ENCODE results near the gene FRAS1. TPM values are rescaled to one million over a fixed set of nuclear protein-coding genes. Genes with fewer than 3 reads are reported as not detected.

Gene FRAS1
- total and polyA plus RNA-seq, 9 of the 15 experiments (the other 6 are each of a cell fraction or from before 2014, with no cell fraction given), result under 0.01 to 0.11 (median 0.04) TPM; not detected in 2

GRCh38 chr4:78482281-78482680, 425.2 kb downstream of the FRAS1 start:
- in situ Hi-C loops (cut with MboI) (loop anchor here (10.0 kb wide), 1 partner anchor 527 kb away; no protein-coding TSS in a partner anchor), intact Hi-C loops (cut with micrococcal nuclease) (no loop called here)
- no peaks in the 10 kb centered on the region for H3K79me2 ChIP-seq (ENCODE audit: control insufficient read depth, insufficient read depth, low read length)
- ChIA-PET POLR2A (interaction anchor here (0.7 kb wide), 1 partner anchor 161 kb away, joined by 3 read pairs; no protein-coding TSS in a partner anchor), CTCF (ENCODE audit: low intra/inter-chr PET ratio) (no interaction called here)
- no peak for ATAC-seq
- no peak overlapping the region for H3K4me2 ChIP-seq (ENCODE audit: insufficient read depth, low read length)
- no peak for DNase-seq (ENCODE audit: extremely low read depth in 1 of 4, low spot score in 3 of 4)
- H3K9me3 ChIP-seq (replicated peaks; ENCODE audit: control insufficient read depth, insufficient read depth, low read depth, low read length), result no peaks in the 10 kb centered on the region
- WGBS (ENCODE audit: insufficient coverage, low coverage, missing lambda C conversion rate), result 16% methylated on average over 4 of the region's 4 CpGs
- BruUV-seq (replicated peaks), result no TSS peak
- FAIRE-seq, result no peak
- TF ChIP-seq CBFA2T3 (IDR thresholded peaks at IDR 0.05) (0 out of 2 replicates have a peak, but pooled peaks have one; percentile 9), TEAD4 (IDR thresholded peaks at IDR 0.05; ENCODE audit: low read length) (peak; percentile 47; the same call in 1 of the 2 replicates), TEAD4 (CRISPR knock-in tag; IDR thresholded peaks at IDR 0.05; ENCODE audit: borderline replicate concordance) (no peak), ETV1 (tag; conservative IDR thresholded peaks at IDR 0.05; ENCODE audit: low read depth) (no peak)
- no peak overlapping the region for H3K9ac ChIP-seq (ENCODE audit: insufficient read depth in 1 of 2, low read depth in 2 of 2, low read length in 2 of 2)
- H2AFZ ChIP-seq (ENCODE audit: low read depth, low read length), result no peak overlapping the region
- peaks cover 0 to 4% of the 10 kb centered on the region in 2 experiments; a peak in 1 of 5 replicates for H3K27me3 ChIP-seq (ENCODE audit: control insufficient read depth in 2 of 2, insufficient read depth in 2 of 2, low read length in 2 of 2)
- no peak overlapping the region for H3K4me3 ChIP-seq
- H4K20me1 ChIP-seq (replicated peaks; ENCODE audit: control insufficient read depth, insufficient read depth, low read length), result no peaks in the 10 kb centered on the region
- no peak overlapping the region for H3K27ac ChIP-seq (ENCODE audit: extremely low read depth, low read depth, low read length)
- H3K9me1 ChIP-seq (ENCODE audit: control insufficient read depth, insufficient read depth, low read length), result no peaks in the 10 kb centered on the region
- H3K36me3 ChIP-seq (ENCODE audit: control insufficient read depth, insufficient read depth, low read length), result no peaks in the 10 kb centered on the region
- peaks cover 0 to 19% of the 10 kb centered on the region in 2 experiments; a peak in 2 of 5 replicates for H3K4me1 ChIP-seq (replicated peaks in 1 of 2; ENCODE audit: control insufficient read depth in 2 of 2, insufficient read depth in 2 of 2, low read length in 2 of 2)

GRCh38 chr4:78483811-78484210, 426.7 kb downstream of the FRAS1 start:
- DNase-seq (ENCODE audit: extremely low read depth in 1 of 4, low spot score in 3 of 4), result peak in 1 of 4 experiments; percentile 30
- no peaks in the 10 kb centered on the region for H3K9me3 ChIP-seq (replicated peaks; ENCODE audit: control insufficient read depth, insufficient read depth, low read depth, low read length)
- no TSS peak for BruUV-seq (replicated peaks)
- ATAC-seq, result peak; percentile 50; the same call in 2 of the 3 replicates
- WGBS (ENCODE audit: insufficient coverage, low coverage, missing lambda C conversion rate), result 0% methylated on average over 2 of the region's 2 CpGs
- intact Hi-C loops (cut with micrococcal nuclease) (no loop called here), in situ Hi-C loops (cut with MboI) (loop anchor here (10.0 kb wide), 1 partner anchor 529 kb away; no protein-coding TSS in a partner anchor)
- no peak overlapping the region for H2AFZ ChIP-seq (ENCODE audit: low read depth, low read length)
- H3K79me2 ChIP-seq (ENCODE audit: control insufficient read depth, insufficient read depth, low read length), result no peaks in the 10 kb centered on the region
- H3K9ac ChIP-seq (ENCODE audit: insufficient read depth in 1 of 2, low read depth in 2 of 2, low read length in 2 of 2), result no peak overlapping the region
- no peak overlapping the region for H3K27ac ChIP-seq (ENCODE audit: extremely low read depth, low read depth, low read length)
- no peaks in the 10 kb centered on the region for H3K9me1 ChIP-seq (ENCODE audit: control insufficient read depth, insufficient read depth, low read length)
- no peak overlapping the region for H3K4me2 ChIP-seq (ENCODE audit: insufficient read depth, low read length)
- ChIA-PET CTCF (ENCODE audit: low intra/inter-chr PET ratio) (no interaction called here), POLR2A (no interaction called here)
- H3K4me3 ChIP-seq, result no peak overlapping the region
- FAIRE-seq, result peak; percentile 58
- H4K20me1 ChIP-seq (replicated peaks; ENCODE audit: control insufficient read depth, insufficient read depth, low read length), result no peaks in the 10 kb centered on the region
- no peaks in the 10 kb centered on the region for H3K36me3 ChIP-seq (ENCODE audit: control insufficient read depth, insufficient read depth, low read length)
- H3K4me1 ChIP-seq (replicated peaks in 1 of 2; ENCODE audit: control insufficient read depth in 2 of 2, insufficient read depth in 2 of 2, low read length in 2 of 2), result peaks cover 0 to 19% of the 10 kb centered on the region in 2 experiments; a peak in 2 of 5 replicates
- H3K27me3 ChIP-seq (ENCODE audit: control insufficient read depth in 2 of 2, insufficient read depth in 2 of 2, low read length in 2 of 2), result no peaks in the 10 kb centered on the region; a peak in 1 of 5 replicates
- peak; percentile 24 for TF ChIP-seq CBFA2T3 (IDR thresholded peaks at IDR 0.05)
- TF ChIP-seq ZKSCAN8 (CRISPR knock-in tag; IDR thresholded peaks at IDR 0.05), result peak; percentile 85; the same call in 1 of the 2 replicates
- TF ChIP-seq CBX5 (IDR thresholded peaks at IDR 0.05; ENCODE audit: borderline replicate concordance, low read depth), result no peak
- TF ChIP-seq CREM (IDR thresholded peaks at IDR 0.05; ENCODE audit: low read depth), result peak; percentile 29; the same call in 1 of the 2 replicates
- TF ChIP-seq CBX3 (IDR thresholded peaks at IDR 0.05; ENCODE audit: borderline replicate concordance in 1 of 2, low read length in 2 of 2), result peak in 1 of 2 experiments; percentile 68; a peak in 1 of 3 replicates
- 0 out of 2 replicates have a peak, but pooled peaks have one; percentile 20 for TF ChIP-seq GATA2 (CRISPR knock-in tag; IDR thresholded peaks at IDR 0.05)
- TF ChIP-seq TRIM24 (IDR thresholded peaks at IDR 0.05), result 0 out of 4 replicates have a peak, but pooled peaks of 1 of the 2 experiments have one; percentile 13
